Measurements from ENCODE around the gene SCNN1B. TPM values are rescaled to one million over a fixed set of nuclear protein-coding genes. Genes with fewer than 3 reads are reported as not detected.

Gene SCNN1B
- total RNA-seq, 1 donor, result not detected

- no peaks in the 10 kb centered on the region for H3K9me3 ChIP-seq (ENCODE audit: low read depth, low read length)
- H3K27me3 ChIP-seq (ENCODE audit: insufficient read depth, low read length), result no peaks in the 10 kb centered on the region
- H3K4me3 ChIP-seq (ENCODE audit: low read length), result no peak overlapping the region
- no peaks in the 10 kb centered on the region for H3K4me1 ChIP-seq (ENCODE audit: insufficient read depth, low read length)
Measured at GRCh38 chr16:23406024-23406423, 103.9 kb downstream of the SCNN1B start.

- Histone ChIP-seq H3K4me1 (ENCODE audit: insufficient read depth, low read length) (no peaks in the 10 kb centered on the region), H3K27me3 (ENCODE audit: insufficient read depth, low read length) (no peaks in the 10 kb centered on the region), H3K4me3 (ENCODE audit: low read length) (no peak overlapping the region), H3K9me3 (ENCODE audit: low read depth, low read length) (no peaks in the 10 kb centered on the region)
Measured at GRCh38 chr16:23406546-23407240, 104.6 kb downstream of the SCNN1B start.

GRCh38 chr16:23407436-23408127 lies 105.5 kb downstream of the SCNN1B start:
- no peaks in the 10 kb centered on the region for H3K9me3 ChIP-seq (ENCODE audit: low read depth, low read length)
- H3K4me1 ChIP-seq (ENCODE audit: insufficient read depth, low read length), result no peaks in the 10 kb centered on the region
- H3K27me3 ChIP-seq (ENCODE audit: insufficient read depth, low read length), result no peaks in the 10 kb centered on the region
- no peak overlapping the region for H3K4me3 ChIP-seq (ENCODE audit: low read length)

- Histone ChIP-seq H3K4me3 (ENCODE audit: low read length) (no peak overlapping the region), H3K9me3 (ENCODE audit: low read depth, low read length) (no peaks in the 10 kb centered on the region), H3K4me1 (ENCODE audit: insufficient read depth, low read length) (no peaks in the 10 kb centered on the region), H3K27me3 (ENCODE audit: insufficient read depth, low read length) (no peaks in the 10 kb centered on the region)
Measured at GRCh38 chr16:23408242-23408822, 106.2 kb downstream of the SCNN1B start.

- Histone ChIP-seq H3K9me3 (ENCODE audit: low read depth, low read length) (no peaks in the 10 kb centered on the region), H3K4me1 (ENCODE audit: insufficient read depth, low read length) (no peaks in the 10 kb centered on the region), H3K27me3 (ENCODE audit: insufficient read depth, low read length) (no peaks in the 10 kb centered on the region), H3K4me3 (ENCODE audit: low read length) (no peak overlapping the region)
Measured at GRCh38 chr16:23408823-23409298, 106.8 kb downstream of the SCNN1B start.

- Histone ChIP-seq H3K4me3 (ENCODE audit: low read length) (no peak overlapping the region), H3K27me3 (ENCODE audit: insufficient read depth, low read length) (no peaks in the 10 kb centered on the region), H3K9me3 (ENCODE audit: low read depth, low read length) (no peaks in the 10 kb centered on the region), H3K4me1 (ENCODE audit: insufficient read depth, low read length) (no peaks in the 10 kb centered on the region)
Measured at GRCh38 chr16:23409522-23409921, 107.4 kb downstream of the SCNN1B start.

- Histone ChIP-seq H3K4me1 (ENCODE audit: insufficient read depth, low read length) (no peaks in the 10 kb centered on the region), H3K27me3 (ENCODE audit: insufficient read depth, low read length) (no peaks in the 10 kb centered on the region), H3K9me3 (ENCODE audit: low read depth, low read length) (no peaks in the 10 kb centered on the region), H3K4me3 (ENCODE audit: low read length) (no peak overlapping the region)
Measured at GRCh38 chr16:23410176-23410575, 108.1 kb downstream of the SCNN1B start.

GRCh38 chr16:23414731-23415130 lies 112.6 kb downstream of the SCNN1B start:
- Histone ChIP-seq H3K4me3 (ENCODE audit: low read length) (no peak overlapping the region), H3K27me3 (ENCODE audit: insufficient read depth, low read length) (no peaks in the 10 kb centered on the region), H3K9me3 (ENCODE audit: low read depth, low read length) (no peaks in the 10 kb centered on the region), H3K4me1 (ENCODE audit: insufficient read depth, low read length) (no peaks in the 10 kb centered on the region)

- H3K9me3 ChIP-seq (ENCODE audit: low read depth, low read length), result no peaks in the 10 kb centered on the region
- no peaks in the 10 kb centered on the region for H3K4me1 ChIP-seq (ENCODE audit: insufficient read depth, low read length)
- no peaks in the 10 kb centered on the region for H3K27me3 ChIP-seq (ENCODE audit: insufficient read depth, low read length)
- no peak overlapping the region for H3K4me3 ChIP-seq (ENCODE audit: low read length)
Measured at GRCh38 chr16:23416816-23417215, 114.7 kb downstream of the SCNN1B start.

- H3K27me3 ChIP-seq (ENCODE audit: insufficient read depth, low read length), result no peaks in the 10 kb centered on the region
- H3K9me3 ChIP-seq (ENCODE audit: low read depth, low read length), result no peaks in the 10 kb centered on the region
- H3K4me1 ChIP-seq (ENCODE audit: insufficient read depth, low read length), result no peaks in the 10 kb centered on the region
- H3K4me3 ChIP-seq (ENCODE audit: low read length), result no peak overlapping the region
Measured at GRCh38 chr16:23420011-23420410, 117.9 kb downstream of the SCNN1B start.

GRCh38 chr16:23423496-23424049 lies 121.5 kb downstream of the SCNN1B start:
- Histone ChIP-seq H3K4me3 (ENCODE audit: low read length) (no peak overlapping the region), H3K27me3 (ENCODE audit: insufficient read depth, low read length) (no peaks in the 10 kb centered on the region), H3K9me3 (ENCODE audit: low read depth, low read length) (no peaks in the 10 kb centered on the region), H3K4me1 (ENCODE audit: insufficient read depth, low read length) (no peaks in the 10 kb centered on the region)

GRCh38 chr16:23424292-23424958 lies 122.3 kb downstream of the SCNN1B start:
- Histone ChIP-seq H3K27me3 (ENCODE audit: insufficient read depth, low read length) (no peaks in the 10 kb centered on the region), H3K9me3 (ENCODE audit: low read depth, low read length) (no peaks in the 10 kb centered on the region), H3K4me3 (ENCODE audit: low read length) (no peak overlapping the region), H3K4me1 (ENCODE audit: insufficient read depth, low read length) (no peaks in the 10 kb centered on the region)

GRCh38 chr16:23428351-23428750 lies 126.2 kb downstream of the SCNN1B start:
- H3K4me1 ChIP-seq (ENCODE audit: insufficient read depth, low read length), result no peaks in the 10 kb centered on the region
- H3K27me3 ChIP-seq (ENCODE audit: insufficient read depth, low read length), result no peaks in the 10 kb centered on the region
- no peak overlapping the region for H3K4me3 ChIP-seq (ENCODE audit: low read length)
- no peaks in the 10 kb centered on the region for H3K9me3 ChIP-seq (ENCODE audit: low read depth, low read length)

All from mononuclear cell (primary cell).